Pancreas (tissue), 10 donors: ENCODE results near the gene IRX5. TPM values are rescaled to one million over a fixed set of nuclear protein-coding genes. Genes with fewer than 3 reads are reported as not detected.
A peak's percentile ranks its signal among the peaks of the same experiment; 100 is the strongest.

Experiments used
- ATAC-seq, 4 donors: fragments of 200-7000 bp; cut with Tn5 transposase; one replicate each; pipeline versions ENCODE4 v1.8.0 to v1.9.1; 2020; ENCODE audit warnings: mild to moderate bottlenecking in 4 of 4, moderate library complexity in 4 of 4
- DNase-seq, 6 donors: peaks; one replicate each; pipeline ENCODE4 v3.0.0-alpha.2; 2020
- FAIRE-seq: peaks from 2 replicates; lab custom pipeline; 2012; peaks lifted over from hg19 to GRCh38; lab: Jason Lieb, UNC
- H3K27ac ChIP-seq, 4 donors: fragments of 200-600 bp; sonication (generic); 1 replicate in 3 of 4; 2 replicates in 1 of 4; pipeline versions ENCODE4 v1.5.0 to v1.8.0; 2020
- H3K27me3 ChIP-seq, 4 donors: fragments of 200-600 bp; one replicate each; pipeline ENCODE4 v1.8.0; 2021
- H3K36me3 ChIP-seq, 3 donors: fragments of 200-600 bp; sonication (generic) in 1 of 3; one replicate each; pipeline versions ENCODE4 v1.5.0 to v1.8.0; 2020 to 2021
- H3K4me1 ChIP-seq, 3 donors: fragments of 200-600 bp; one replicate each; pipeline ENCODE4 v1.8.0; 2021
- H3K4me3 ChIP-seq, 4 donors: fragments of 200-600 bp; sonication (generic) in 2 of 4; one replicate each; pipeline versions ENCODE4 v1.5.0 to v1.8.0; 2020 to 2021
- H3K9me3 ChIP-seq, 4 donors: fragments of 200-600 bp; one replicate each; pipeline ENCODE4 v1.8.0; 2021
- WGBS, 2 donors: extraction: QIAGEN DNeasy Blood & Tissue Kit; methylation state at CpG; one replicate each; pipeline ENCODE4 v1.1.7; 2013; 5-methylcytosine and 5-hydroxymethylcytosine counted together
- intact Hi-C, 3 donors: fragments of 100-400 bp; cut with DNase I; formaldehyde crosslinking; loops; one replicate each; pipeline versions ENCODE4 v1.11.1 to v1.14.2; 2022
- polyA plus RNA-seq, 2 donors: library from polyadenylated mRNA; stranded (reverse); fragments of 200-250 nt; gene quantifications; one replicate each; pipeline ENCODE4 v1.2.3, GENCODE V29; 2013
- total RNA-seq, 6 donors: library from RNA; stranded (reverse); fragmentation: NEBNext Ultra II Directional in 4 of 6; extraction: Animal tissue kit (Norgen Biotek cat#: 25700) in 4 of 6; gene quantifications; one replicate each; pipeline versions ENCODE4 v1.2.1 to v1.2.4, GENCODE V29; 2021 to 2023
- TF ChIP-seq, protein P1 (sequence below), 4 donors: fragments of 200-600 bp; sonication (generic) in 3 of 4; IDR thresholded peaks; one replicate each; pipeline versions ENCODE4 v1.5.0 to v1.8.0; 2021; ENCODE audit warnings: antibody characterized with exemption in 4 of 4
- donor health status: healthy with polysubstance abuse.
- donor health status: DM: no; HTN: no; CAD: no; lungs with moderate emphysema.
- donor health status: DM: no; HTN: no; CAD: no.
- donor health status: control.
- donor health status: control.
- donor health status: Bipolar disorder and iron deficiency.
- donor health status: DM: yes; HTN: yes; CAD: no.
- donor health status: DM: no; HTN: no; CAD: no.
- donor health status: DM: no; HTN: no; CAD: no.
- donor health status: DM: yes; HTN: yes; CAD: no.

IRX5 gene
- total RNA-seq (under 1 TPM in 5 of 6 donors, not detected in 1; 0.12 to 0.85 (median 0.14) TPM), polyA plus RNA-seq (under 1 TPM in 1 of 2 donors, not detected in 1; 0.26 TPM)

DNA sequence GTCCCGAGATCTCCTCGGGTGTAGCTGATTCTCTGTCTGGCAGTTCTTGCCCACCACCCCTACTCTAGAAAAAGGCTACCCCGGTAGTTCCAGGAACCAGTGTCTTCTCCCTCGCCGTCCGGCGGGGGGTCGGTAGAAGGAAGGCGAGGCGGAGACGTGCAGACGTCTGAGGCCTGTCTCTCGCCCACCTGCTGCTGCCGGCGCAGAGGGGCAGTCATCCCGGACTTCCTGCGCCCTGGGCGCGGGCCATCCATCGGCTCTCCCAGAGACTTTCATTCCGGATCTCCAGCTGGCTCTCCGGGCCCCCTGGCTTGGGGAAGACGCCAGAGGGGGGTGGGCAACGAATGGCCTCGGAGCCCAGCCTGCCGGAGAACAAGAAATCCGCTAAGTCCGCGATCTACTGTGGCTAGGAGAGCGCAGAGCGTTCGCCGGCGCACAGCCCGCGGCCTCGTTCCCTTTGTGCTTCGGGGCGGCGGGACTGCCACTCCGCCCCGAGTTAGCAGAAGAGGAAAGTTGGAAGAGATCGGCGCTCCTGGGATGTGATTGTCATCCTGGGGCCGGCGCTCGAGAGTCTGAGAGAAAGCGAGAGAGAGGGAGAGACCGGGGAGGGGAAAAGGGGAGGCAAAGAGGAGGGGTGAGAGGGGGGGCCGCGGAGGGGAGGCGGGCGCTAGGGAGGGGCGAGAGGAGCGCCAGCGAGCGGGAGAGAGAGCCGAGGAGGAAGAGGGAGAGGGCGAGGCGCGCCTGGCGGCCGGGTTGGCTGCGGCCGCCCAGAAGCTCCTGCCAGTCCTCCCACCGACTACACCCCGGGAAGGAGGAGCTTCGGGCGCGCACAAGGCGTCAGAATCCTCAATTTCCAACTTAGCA is at the start of gene IRX5:
TSS of gene IRX5 (plus strand) at position 861 of the 864 bp plus-strand sequence. CDS start 334 bp downstream, outside the sequence.
- TF ChIP-seq, protein P1, sequence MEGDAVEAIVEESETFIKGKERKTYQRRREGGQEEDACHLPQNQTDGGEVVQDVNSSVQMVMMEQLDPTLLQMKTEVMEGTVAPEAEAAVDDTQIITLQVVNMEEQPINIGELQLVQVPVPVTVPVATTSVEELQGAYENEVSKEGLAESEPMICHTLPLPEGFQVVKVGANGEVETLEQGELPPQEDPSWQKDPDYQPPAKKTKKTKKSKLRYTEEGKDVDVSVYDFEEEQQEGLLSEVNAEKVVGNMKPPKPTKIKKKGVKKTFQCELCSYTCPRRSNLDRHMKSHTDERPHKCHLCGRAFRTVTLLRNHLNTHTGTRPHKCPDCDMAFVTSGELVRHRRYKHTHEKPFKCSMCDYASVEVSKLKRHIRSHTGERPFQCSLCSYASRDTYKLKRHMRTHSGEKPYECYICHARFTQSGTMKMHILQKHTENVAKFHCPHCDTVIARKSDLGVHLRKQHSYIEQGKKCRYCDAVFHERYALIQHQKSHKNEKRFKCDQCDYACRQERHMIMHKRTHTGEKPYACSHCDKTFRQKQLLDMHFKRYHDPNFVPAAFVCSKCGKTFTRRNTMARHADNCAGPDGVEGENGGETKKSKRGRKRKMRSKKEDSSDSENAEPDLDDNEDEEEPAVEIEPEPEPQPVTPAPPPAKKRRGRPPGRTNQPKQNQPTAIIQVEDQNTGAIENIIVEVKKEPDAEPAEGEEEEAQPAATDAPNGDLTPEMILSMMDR (IDR thresholded peaks at IDR 0.05): no peak
- WGBS, 2 donors: 1% methylated on average over 60 to 69 of the region's 71 CpGs
- Histone ChIP-seq H3K4me1 (peaks cover 0 to 9% (median 0%) of the 10 kb centered on the region in 3 donors), H3K36me3 (no peaks in the 10 kb centered on the region), H3K27me3 (peaks cover 0 to 57% (median 30%) of the 10 kb centered on the region in 4 donors), H3K27ac (peak within 1 kb of the TSS in 3 of 4 donors; percentile 31 to 47 (median 39)), H3K9me3 (no peaks in the 10 kb centered on the region), H3K4me3 (peak within 1 kb of the TSS; percentile 31 to 64 (median 45))
- intact Hi-C loops: loop anchor here in 1 of 3 donors (10.0 kb wide), 1 partner anchor 645 kb away; the partner anchor contains the start of gene IRX3
- peak; percentile 81 to 90 (median 85) for DNase-seq
- peak; percentile 61 to 81 (median 70) for ATAC-seq
- FAIRE-seq: no peak

DNA sequence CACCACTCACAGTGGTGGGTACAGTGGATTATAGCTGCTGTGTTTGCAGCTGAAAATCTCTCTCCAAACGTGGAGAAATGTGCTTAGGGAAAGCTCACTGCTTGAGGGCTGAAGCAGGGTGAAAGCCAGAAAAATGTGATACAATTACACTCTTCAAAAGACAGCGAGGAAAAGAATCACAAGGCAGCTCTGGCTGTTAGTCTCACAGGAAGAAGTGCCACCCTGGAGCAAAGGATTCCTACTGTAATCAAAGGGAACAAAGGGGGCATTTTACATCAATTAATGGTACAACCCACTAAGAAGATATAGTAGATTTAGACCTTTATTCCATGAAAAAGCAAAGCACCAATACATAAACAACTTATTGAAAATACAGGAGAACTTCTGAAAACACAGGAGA is 48.1 kb upstream of the IRX5 start:
- no peak overlapping the region for H3K27ac ChIP-seq
- H3K27me3 ChIP-seq: no peaks in the 10 kb centered on the region
- FAIRE-seq (no peak), ATAC-seq (no peak), DNase-seq (no peak)
- H3K4me3 ChIP-seq: no peak overlapping the region
- no peaks in the 10 kb centered on the region for H3K4me1 ChIP-seq
- H3K9me3 ChIP-seq: no peaks in the 10 kb centered on the region
- TF ChIP-seq, protein P1 (IDR thresholded peaks at IDR 0.05): no peak
- intact Hi-C loops: no loop called here
- WGBS, 2 donors: 39 to 54% methylated on average over 2 of the region's 2 CpGs
- H3K36me3 ChIP-seq: no peaks in the 10 kb centered on the region

DNA sequence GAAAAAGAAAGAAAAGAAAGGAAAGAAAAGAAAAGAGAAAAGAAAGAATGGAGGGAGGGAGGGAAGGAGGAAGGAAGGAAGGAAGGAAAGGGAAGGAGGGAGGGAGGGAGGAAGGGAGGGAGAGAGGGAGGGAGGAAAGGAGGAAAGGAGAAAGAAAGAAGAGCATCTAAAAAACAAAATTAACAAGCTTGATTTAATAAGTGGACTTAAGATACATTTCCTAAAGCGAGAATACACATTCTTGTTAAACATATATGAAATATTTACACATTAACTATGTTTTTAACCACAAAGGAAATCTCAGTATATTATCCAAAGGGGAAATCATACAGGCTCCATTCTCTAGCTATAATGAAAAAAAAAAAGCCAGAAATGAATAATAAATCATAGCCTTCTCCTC is 47.3 kb upstream of the IRX5 start:
- Histone ChIP-seq H3K27me3 (no peaks in the 10 kb centered on the region), H3K4me3 (no peak overlapping the region), H3K36me3 (no peaks in the 10 kb centered on the region), H3K27ac (no peak overlapping the region), H3K9me3 (no peaks in the 10 kb centered on the region), H3K4me1 (no peaks in the 10 kb centered on the region)
- DNase-seq: no peak
- no peak for FAIRE-seq
- TF ChIP-seq, protein P1 (IDR thresholded peaks at IDR 0.05): no peak
- intact Hi-C loops: no loop called here
- no peak for ATAC-seq
- 76 to 96% methylated on average over 1 of the region's 1 CpG for WGBS, 2 donors

DNA sequence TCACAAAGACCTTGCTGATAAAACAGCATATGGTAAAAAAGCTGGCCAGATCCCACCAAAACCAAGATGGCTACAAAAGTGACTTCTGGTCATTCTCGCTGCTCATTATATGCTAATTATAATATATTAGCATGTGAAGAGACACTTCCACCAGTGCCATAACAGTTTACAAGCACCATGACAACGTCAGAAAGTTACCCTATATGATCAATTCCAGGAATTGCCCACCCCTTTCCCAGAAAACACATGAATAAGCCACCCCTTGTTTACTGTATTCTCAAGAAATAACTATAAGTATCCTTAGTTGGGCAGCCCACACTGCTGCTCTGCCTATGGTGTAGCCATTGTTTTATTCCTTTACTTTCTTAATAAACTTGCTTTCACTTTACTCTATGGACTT is 44.6 kb upstream of the IRX5 start:
- H3K27me3 ChIP-seq: no peaks in the 10 kb centered on the region
- WGBS, 2 donors: 66 to 71% methylated on average over 2 of the region's 2 CpGs
- no peak overlapping the region for H3K4me3 ChIP-seq
- FAIRE-seq (no peak), DNase-seq (no peak), ATAC-seq (no peak)
- H3K36me3 ChIP-seq: no peaks in the 10 kb centered on the region
- no peaks in the 10 kb centered on the region for H3K4me1 ChIP-seq
- H3K27ac ChIP-seq: no peak overlapping the region
- no peaks in the 10 kb centered on the region for H3K9me3 ChIP-seq
- intact Hi-C loops: no loop called here
- TF ChIP-seq, protein P1 (IDR thresholded peaks at IDR 0.05): no peak

DNA sequence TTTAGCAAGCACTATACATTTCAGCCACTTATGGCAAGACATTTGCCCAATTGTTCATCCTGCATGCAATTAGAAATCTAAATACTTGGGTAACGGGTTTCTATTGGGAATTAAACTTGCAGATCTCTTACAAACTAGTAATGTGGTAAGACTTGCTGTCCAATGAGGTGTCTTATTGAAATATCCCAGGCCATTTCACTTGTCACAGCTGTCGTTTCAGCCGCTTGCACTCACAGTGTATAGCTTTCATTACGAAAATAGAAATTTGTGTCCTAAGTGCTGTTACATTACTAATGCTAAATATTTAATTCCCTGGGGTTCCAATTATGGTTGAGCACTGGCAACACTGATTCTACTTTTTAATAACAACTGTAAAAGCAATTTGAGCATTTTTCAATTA is 40.3 kb upstream of the IRX5 start:
- Histone ChIP-seq H3K4me3 (no peak overlapping the region), H3K27ac (no peak overlapping the region), H3K36me3 (no peaks in the 10 kb centered on the region), H3K27me3 (no peaks in the 10 kb centered on the region), H3K4me1 (no peaks in the 10 kb centered on the region), H3K9me3 (no peaks in the 10 kb centered on the region)
- intact Hi-C loops: no loop called here
- DNase-seq (no peak), ATAC-seq (no peak), FAIRE-seq (no peak)
- TF ChIP-seq, protein P1 (IDR thresholded peaks at IDR 0.05): no peak
- WGBS, 2 donors: 70 to 81% methylated on average over 4 of the region's 4 CpGs
